Subcutaneous adipose tissue (tissue), 4 donors: Measurements from ENCODE around the gene EHMT1. TPM values are rescaled to one million over a fixed set of nuclear protein-coding genes. Genes with fewer than 3 reads are reported as not detected.

ENCODE experiments used
- CTCF ChIP-seq: fragments of 450-650 bp; IDR thresholded peaks from one replicate; pipeline ENCODE4 v1.5.1; 2016; ENCODE audit warnings: low read depth, mild to moderate bottlenecking, control low read depth, antibody characterized with exemption, moderate library complexity
- total RNA-seq, 4 donors: library from RNA; depleted of rRNA; stranded (reverse); fragments of >200 nt; gene quantifications; one replicate each; pipeline ENCODE4 v1.1.0, GENCODE V29; 2016

The EHMT1 gene
- total RNA-seq, 4 donors from 2014 or later: 53.2 to 168 (median 65.9) TPM

GRCh38 chr9:137843355-137843754, 224.6 kb downstream of the EHMT1 start:
- no peak for TF ChIP-seq CTCF

- TF ChIP-seq CTCF: no peak
These were observed 232.9 kb downstream of the EHMT1 start for GRCh38 chr9:137851516-137852267.

- TF ChIP-seq CTCF: no peak
These were observed 234.7 kb downstream of the EHMT1 start for GRCh38 chr9:137853392-137853995.

- no peak for TF ChIP-seq CTCF
These were observed 241.6 kb downstream of the EHMT1 start for GRCh38 chr9:137860361-137860760.

GRCh38 chr9:137865581-137866145, 246.9 kb downstream of the EHMT1 start:
- no peak for TF ChIP-seq CTCF

GRCh38 chr9:137866226-137867141, 247.7 kb downstream of the EHMT1 start:
- no peak for TF ChIP-seq CTCF
